ENCODE measurements around the gene SGCG. TPM values are rescaled to one million over a fixed set of nuclear protein-coding genes. Genes with fewer than 3 reads are reported as not detected.

Gene SGCG
- polyA plus RNA-seq, 6 donors from 2014 or later, result not detected

DNA sequence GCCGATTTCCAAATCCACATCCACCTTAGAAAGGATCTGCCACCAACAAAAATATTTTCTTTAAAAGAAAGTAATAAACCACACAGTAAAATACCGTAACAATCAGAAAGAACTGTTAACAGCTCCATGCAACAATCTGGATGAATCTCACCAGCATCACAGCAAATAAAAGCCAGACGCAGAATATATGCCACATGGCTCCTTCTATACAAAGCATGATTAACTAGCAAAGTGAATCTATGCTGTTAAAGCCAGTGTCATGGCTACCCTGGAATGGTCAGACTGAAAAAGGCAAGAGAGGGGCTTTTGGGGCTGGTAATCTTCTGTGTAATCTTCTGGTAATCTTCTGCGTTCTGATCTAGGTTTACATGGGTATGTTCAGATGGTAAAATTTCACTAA, 171.4 kb downstream of the SGCG start:
- Mint-ChIP-seq H3K27me3 (no peaks in the 10 kb centered on the region), H3K4me3 (no peak overlapping the region), H3K9me3 (no peaks in the 10 kb centered on the region), H3K4me1 (peaks cover 0 to 10% (median 0%) of the 10 kb centered on the region in 3 donors), H3K27ac (peak overlapping the region in 1 of 6 donors; percentile 44), H3K36me3 (peaks cover 65 to 72% of the 10 kb centered on the region in 2 donors)
- ATAC-seq (ENCODE audit: low read depth in 2 of 2), result no peak
- DNase-seq, result no peak

DNA sequence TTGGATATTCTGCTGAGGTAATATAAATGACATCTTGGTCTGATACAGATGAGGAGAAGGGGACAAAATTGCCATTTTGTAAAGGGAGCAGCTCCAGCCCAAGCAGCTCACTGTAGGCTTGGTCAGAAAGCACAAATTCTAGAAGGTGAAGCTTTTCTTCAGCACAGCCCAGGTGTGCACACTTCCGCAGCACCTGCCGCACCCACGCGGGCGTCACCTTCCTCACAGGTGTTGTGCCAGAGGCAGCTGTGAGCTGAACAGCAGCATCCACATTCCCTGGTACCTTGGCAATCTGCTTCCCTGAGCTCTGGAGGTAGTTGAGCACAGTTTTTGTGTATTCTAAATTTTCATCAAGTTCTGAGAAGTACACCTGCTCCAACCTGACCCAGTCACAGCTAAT, 173.7 kb downstream of the SGCG start:
- H3K36me3 Mint-ChIP-seq, result peaks cover 48 to 56% of the 10 kb centered on the region in 2 donors
- H3K9me3 Mint-ChIP-seq, result no peaks in the 10 kb centered on the region

DNA sequence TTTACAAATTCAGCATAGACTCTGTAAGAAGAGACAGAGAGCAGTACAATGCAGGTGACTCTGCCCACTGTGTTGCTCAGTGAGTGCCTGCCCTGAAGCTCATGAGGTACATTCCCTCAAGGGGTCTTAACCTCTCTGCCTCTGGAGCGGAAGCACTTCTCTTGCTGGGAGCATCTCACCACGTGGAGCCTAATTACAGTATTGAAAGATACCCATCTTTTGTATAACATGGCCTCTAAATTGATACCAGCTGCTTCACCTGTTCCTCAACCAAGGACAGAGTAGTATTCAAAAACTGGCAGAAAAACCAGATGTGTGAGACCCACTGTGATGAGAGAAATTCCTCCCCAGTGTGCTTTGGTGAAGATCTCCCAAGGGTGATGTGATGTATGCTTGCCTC, 175.6 kb downstream of the SGCG start:
- H3K4me3 Mint-ChIP-seq, result no peak overlapping the region
- no peaks in the 10 kb centered on the region for H3K9me3 Mint-ChIP-seq
- H3K27me3 Mint-ChIP-seq, result no peaks in the 10 kb centered on the region
- H3K4me1 Mint-ChIP-seq, result peaks cover 0 to 9% (median 0%) of the 10 kb centered on the region in 3 donors
- H3K36me3 Mint-ChIP-seq, result peaks cover 31 to 41% of the 10 kb centered on the region in 2 donors
- no peak overlapping the region for H3K27ac Mint-ChIP-seq
- ATAC-seq (ENCODE audit: low read depth in 2 of 2) (no peak), DNase-seq (no peak)

More for the DNA sequence above, 173.7 kb downstream of the SGCG start:
- Mint-ChIP-seq H3K4me3 (no peak overlapping the region), H3K27ac (no peak overlapping the region), H3K4me1 (peaks cover 0 to 4% (median 0%) of the 10 kb centered on the region in 3 donors), H3K27me3 (no peaks in the 10 kb centered on the region)
- ATAC-seq (ENCODE audit: low read depth in 2 of 2), result no peak
- DNase-seq, result no peak

GRCh38 chr13:23357349-23357748, 176.6 kb downstream of the SGCG start:
- no peak overlapping the region for H3K4me3 Mint-ChIP-seq
- peaks cover 21 to 37% of the 10 kb centered on the region in 2 donors for H3K36me3 Mint-ChIP-seq
- peak overlapping the region in 2 of 6 donors; percentile 42 to 53 for H3K27ac Mint-ChIP-seq
- H3K4me1 Mint-ChIP-seq, result peaks cover 0 to 9% (median 0%) of the 10 kb centered on the region in 3 donors
- H3K9me3 Mint-ChIP-seq, result no peaks in the 10 kb centered on the region
- no peaks in the 10 kb centered on the region for H3K27me3 Mint-ChIP-seq
- no peak for DNase-seq
- no peak for ATAC-seq (ENCODE audit: low read depth in 2 of 2)

DNA sequence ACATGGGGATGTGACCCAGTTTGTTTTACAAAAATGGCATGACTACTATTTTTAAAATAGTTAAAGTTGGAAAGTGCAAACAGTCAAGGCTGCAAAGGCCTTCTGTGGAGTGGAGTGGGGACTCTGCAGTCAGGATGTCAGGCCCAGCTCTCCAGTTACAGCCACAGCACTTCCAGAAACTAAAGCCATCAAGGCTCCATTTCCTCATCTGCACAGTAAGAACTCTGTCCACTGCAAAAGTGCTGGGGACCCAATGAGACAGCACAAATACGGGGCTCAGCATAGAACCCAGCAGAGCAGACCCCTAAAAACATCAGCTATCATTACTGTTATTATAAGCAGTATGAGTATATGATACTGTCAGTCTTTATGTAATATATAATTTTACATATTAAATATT, 179.1 kb downstream of the SGCG start:
- H3K4me3 Mint-ChIP-seq, result no peak overlapping the region
- peaks cover 0 to 9% (median 0%) of the 10 kb centered on the region in 3 donors for H3K4me1 Mint-ChIP-seq
- H3K27me3 Mint-ChIP-seq, result no peaks in the 10 kb centered on the region
- peaks cover 8 to 28% of the 10 kb centered on the region in 2 donors for H3K36me3 Mint-ChIP-seq
- no peak for ATAC-seq (ENCODE audit: low read depth in 2 of 2)
- no peaks in the 10 kb centered on the region for H3K9me3 Mint-ChIP-seq
- DNase-seq, result no peak
- H3K27ac Mint-ChIP-seq, result no peak overlapping the region

DNA sequence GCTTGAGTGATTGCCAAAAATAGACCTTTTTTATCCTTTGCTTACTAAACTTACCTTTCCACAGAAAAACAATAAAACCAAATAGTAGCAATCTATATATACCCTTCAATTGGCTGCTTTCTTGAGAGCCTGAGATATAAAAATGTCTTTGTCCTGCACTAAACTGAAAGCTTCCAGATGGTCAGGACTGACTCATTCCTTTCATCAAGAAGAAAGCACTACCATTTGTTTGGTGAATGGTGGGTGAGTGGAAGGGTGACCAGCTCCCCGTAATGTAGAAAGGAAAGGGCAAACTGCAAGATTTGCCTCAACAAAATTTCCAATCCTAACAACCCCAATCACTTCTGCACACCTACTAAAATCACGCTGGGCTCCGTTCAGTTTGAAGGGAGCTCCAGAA, 184.9 kb downstream of the SGCG start:
- DNase-seq (no peak), ATAC-seq (ENCODE audit: low read depth in 2 of 2) (no peak)
- H3K36me3 Mint-ChIP-seq, result peaks cover 25 to 43% of the 10 kb centered on the region in 2 donors
- no peak overlapping the region for H3K4me3 Mint-ChIP-seq
- H3K27me3 Mint-ChIP-seq, result no peaks in the 10 kb centered on the region
- no peaks in the 10 kb centered on the region for H3K9me3 Mint-ChIP-seq
- no peak overlapping the region for H3K27ac Mint-ChIP-seq
- H3K4me1 Mint-ChIP-seq, result peaks cover 0 to 4% (median 0%) of the 10 kb centered on the region in 3 donors

DNA sequence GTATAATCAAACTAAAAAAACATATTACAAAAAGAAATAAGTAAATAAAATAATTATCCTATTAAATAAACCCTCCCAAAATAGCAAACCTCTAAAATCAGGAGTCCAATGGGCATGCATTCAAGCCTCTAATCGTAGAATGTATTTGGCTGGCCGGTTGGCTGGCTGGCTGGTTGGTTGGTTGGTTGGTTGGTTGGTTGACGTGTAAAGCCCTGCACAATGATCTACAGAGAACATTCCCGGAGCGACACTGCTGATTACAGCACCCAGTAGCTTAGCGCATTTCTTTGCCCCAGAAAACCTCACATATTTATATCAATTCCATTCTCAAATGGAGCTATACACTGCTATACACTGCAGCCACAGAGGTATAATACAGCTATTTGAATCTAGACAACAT, 187.1 kb downstream of the SGCG start:
- Mint-ChIP-seq H3K4me3 (no peak overlapping the region), H3K36me3 (peaks cover 26 to 51% of the 10 kb centered on the region in 2 donors), H3K27me3 (no peaks in the 10 kb centered on the region), H3K9me3 (no peaks in the 10 kb centered on the region), H3K4me1 (peaks cover 9 to 12% (median 10%) of the 10 kb centered on the region in 3 donors), H3K27ac (no peak overlapping the region)
- no peak for DNase-seq
- no peak for ATAC-seq (ENCODE audit: low read depth in 2 of 2)

GRCh38 chr13:23372264-23372906, 191.6 kb downstream of the SGCG start:
- Mint-ChIP-seq H3K4me3 (peak overlapping the region in 3 of 8 donors; percentile 1 to 46 (median 5)), H3K27ac (peak overlapping the region in 1 of 6 donors; percentile 11), H3K4me1 (peaks cover 30 to 33% (median 30%) of the 10 kb centered on the region in 3 donors), H3K36me3 (peaks cover 11 to 21% of the 10 kb centered on the region in 2 donors), H3K9me3 (peaks cover 0 to 3% (median 0%) of the 10 kb centered on the region in 7 donors), H3K27me3 (no peaks in the 10 kb centered on the region)
- DNase-seq (no peak), ATAC-seq (ENCODE audit: low read depth in 2 of 2) (no peak)
